GM10248 (cell line): ENCODE measurements around the gene PLP2.

ENCODE experiments used
- CTCF ChIA-PET: fragments of 300-600 bp; sonication (Branson Sonifier 250); formaldehyde crosslinking; extraction: SDS; loops from one replicate; lab custom pipeline; 2021; ENCODE audit warnings: antibody characterized with exemption; lab: Yijun Ruan, JAX
- POLR2A ChIA-PET: fragments of 350-650 bp; sonication (Branson Sonifier 250); formaldehyde crosslinking; extraction: SDS; loops from one replicate; lab custom pipeline; 2020; ENCODE audit warnings: antibody characterized with exemption; lab: Yijun Ruan, JAX
- DNase-seq: peaks from one replicate; pipeline ENCODE4 v3.0.0; 2012; ENCODE audit errors: extremely low spot score
- TF ChIP-seq, protein P1 (sequence below): IDR thresholded peaks from 2 replicates; pipeline ENCODE4 v1.5.1; 2012; ENCODE audit warnings: mild to moderate bottlenecking, low read depth; ENCODE audit errors: extremely low read depth, missing control alignments, control extremely low read depth

Gene PLP2

DNA sequence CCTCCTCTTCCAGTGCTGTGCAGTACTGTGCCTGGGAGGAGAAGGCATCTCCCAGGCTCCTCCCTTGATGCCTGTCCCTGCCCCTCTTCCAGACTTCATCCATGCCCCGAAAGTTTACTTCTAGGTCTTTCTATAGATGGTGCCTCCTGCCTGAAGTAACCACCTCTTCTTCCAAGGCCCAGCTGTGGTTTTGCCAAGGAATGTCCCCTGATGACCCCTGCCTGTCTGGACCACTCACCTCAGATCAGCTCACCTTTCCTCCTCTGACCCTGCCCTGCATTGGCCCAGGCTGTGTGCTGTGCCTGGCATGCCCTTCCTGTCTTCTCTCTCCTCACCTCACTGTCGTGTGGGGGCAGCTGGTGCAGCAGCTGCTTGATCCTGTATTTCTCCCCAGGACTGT lies 7.7 kb downstream of the PLP2 start:
- TF ChIP-seq, protein P1, sequence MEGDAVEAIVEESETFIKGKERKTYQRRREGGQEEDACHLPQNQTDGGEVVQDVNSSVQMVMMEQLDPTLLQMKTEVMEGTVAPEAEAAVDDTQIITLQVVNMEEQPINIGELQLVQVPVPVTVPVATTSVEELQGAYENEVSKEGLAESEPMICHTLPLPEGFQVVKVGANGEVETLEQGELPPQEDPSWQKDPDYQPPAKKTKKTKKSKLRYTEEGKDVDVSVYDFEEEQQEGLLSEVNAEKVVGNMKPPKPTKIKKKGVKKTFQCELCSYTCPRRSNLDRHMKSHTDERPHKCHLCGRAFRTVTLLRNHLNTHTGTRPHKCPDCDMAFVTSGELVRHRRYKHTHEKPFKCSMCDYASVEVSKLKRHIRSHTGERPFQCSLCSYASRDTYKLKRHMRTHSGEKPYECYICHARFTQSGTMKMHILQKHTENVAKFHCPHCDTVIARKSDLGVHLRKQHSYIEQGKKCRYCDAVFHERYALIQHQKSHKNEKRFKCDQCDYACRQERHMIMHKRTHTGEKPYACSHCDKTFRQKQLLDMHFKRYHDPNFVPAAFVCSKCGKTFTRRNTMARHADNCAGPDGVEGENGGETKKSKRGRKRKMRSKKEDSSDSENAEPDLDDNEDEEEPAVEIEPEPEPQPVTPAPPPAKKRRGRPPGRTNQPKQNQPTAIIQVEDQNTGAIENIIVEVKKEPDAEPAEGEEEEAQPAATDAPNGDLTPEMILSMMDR = no peak
- POLR2A ChIA-PET = no interaction called here
- DNase-seq = no peak
- CTCF ChIA-PET = no interaction called here

DNA sequence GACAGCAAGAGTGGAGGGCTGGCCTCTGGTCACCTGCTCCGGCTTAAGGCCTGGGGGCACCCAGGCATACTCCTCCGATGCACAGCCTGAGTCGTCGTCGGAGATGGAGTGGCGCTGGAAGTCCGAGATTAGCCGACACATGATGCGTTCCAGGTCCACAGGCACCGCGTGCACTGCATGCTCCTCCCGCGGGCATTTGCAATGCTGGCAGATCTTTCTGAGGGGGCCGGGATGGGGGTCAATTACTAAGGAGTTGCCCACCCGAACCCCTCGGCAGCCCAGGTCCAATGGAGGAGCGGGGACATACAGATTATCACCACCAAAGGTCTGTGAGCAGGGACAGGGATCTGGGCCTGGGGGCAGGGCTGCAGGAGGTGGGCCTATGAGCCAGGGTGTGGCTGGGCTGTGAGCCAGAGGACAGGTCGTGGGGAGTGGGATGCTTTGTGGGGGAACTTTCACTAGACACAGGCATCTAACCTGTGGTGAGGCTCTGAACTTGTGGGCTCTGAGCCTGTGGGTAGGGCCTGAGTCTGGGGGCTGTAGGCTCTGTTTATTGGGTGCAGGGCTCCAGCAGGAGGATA lies 12.1 kb downstream of the PLP2 start:
- ChIA-PET CTCF (interaction anchor here (0.9 to 1.5 kb wide), 4 partner anchors 9 to 28 kb away, joined by 3 to 5 read pairs (median 4); no protein-coding TSS in a partner anchor), POLR2A (no interaction called here)
- TF ChIP-seq, protein P1 = no peak
- DNase-seq = no peak

DNA sequence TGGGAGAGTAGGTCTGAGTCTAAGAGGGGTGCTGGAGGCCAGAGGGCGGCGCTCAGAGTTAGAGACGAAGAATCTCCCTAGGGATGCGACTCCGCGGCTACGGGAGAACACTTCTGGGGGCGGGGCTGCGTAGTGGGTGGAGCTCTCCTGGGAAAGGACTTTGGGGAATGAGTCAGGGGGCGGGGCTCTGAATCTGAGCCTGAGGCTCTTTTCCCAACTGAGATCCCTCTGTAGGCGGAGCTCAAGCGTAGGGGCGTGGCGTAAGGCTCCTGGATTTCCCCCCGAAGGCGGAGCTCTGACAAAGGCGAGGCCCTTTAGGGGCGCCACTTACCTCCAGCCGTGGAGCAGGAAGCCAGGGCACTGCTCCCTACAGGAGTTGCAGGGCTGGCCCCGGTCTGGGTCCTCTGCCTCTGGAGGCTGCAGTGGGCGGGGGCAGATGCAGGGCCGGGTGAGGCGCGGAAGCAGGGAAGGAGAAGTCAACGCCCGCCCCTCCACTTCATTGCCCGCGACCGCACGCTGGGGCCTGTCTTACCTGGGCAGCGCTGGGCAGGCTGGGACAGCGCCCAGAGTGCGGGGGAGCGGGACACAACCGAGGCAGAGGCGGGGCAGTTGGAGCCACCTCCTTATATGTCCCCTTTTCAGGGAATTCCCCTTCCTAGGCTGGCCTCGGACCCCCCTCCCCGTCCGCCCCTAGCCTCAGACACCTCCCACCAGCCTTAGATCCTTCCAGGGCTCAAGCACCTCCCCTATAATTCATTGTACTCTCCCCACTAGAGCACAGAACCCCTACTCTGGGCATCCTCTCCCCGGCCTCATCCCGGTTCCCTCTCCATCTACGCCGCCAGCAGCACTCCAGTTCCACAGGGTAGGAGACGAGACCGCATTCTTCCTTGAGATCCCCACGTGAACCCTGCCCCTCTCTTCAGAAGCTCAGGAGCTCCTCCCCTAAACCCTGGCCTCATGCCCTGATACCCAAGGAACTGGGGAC lies 12.9 kb downstream of the PLP2 start:
- POLR2A ChIA-PET = no interaction called here
- TF ChIP-seq, protein P1 = no peak
- no peak for DNase-seq
- CTCF ChIA-PET = interaction anchor here (0.9 to 1.5 kb wide), 4 partner anchors 8 to 29 kb away, joined by 3 to 5 read pairs (median 4); no protein-coding TSS in a partner anchor

DNA sequence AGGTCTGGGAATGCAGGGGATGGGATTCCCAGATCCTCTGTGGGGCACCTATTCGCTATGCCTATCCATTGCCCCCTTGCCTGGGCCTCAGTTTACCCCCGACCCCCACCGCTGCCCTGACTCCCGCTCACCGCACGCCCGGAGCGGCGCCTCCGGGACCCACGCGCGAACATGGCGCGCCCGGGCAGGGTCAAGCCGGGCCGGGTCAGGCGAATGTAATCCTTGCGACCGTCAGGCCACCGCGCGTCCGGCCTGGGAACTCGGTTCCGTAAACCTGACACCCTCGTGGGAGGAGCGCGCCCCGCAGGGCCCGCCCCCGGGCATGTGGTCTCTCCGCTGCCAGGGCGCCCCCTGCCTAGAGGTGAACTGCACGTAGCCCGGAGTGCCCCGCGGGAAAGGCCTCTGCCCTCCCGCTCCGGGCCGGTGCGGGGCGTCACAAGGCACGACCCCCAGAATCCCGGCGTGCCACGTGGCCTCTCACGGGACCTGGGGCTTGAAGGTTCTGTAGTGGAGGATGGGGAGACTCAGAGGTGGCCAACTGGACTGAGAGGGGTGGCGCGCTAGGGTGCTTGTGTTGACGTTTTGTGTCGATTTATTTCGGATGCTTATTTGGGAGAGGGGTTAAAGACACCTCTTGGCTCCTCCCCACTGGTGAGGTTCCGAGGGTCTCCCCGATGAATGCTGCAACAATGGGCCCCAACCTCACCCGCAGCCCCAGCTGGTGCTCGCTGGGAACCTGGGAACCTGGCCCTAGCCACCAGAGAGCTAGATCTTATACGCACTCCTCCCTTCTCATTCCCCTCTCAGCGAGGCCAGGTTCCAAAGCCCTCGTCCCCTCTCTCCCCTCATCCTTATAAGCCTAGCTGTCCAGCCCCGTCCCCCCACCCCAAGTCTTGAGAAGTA lies 14.7 kb downstream of the PLP2 start, which contains the start of gene PRICKLE3:
Gene PRICKLE3 (minus strand): TSS at position 249 of the 903 bp plus-strand sequence. CDS start 76 bp downstream, at position 173.
- TF ChIP-seq, protein P1 = peak; percentile 55
- CTCF ChIA-PET = interaction anchor here (1.1 kb wide), 1 partner anchor 11 kb away, joined by 3 read pairs; no protein-coding TSS in a partner anchor
- POLR2A ChIA-PET = no interaction called here
- DNase-seq = peak; percentile 82

DNA sequence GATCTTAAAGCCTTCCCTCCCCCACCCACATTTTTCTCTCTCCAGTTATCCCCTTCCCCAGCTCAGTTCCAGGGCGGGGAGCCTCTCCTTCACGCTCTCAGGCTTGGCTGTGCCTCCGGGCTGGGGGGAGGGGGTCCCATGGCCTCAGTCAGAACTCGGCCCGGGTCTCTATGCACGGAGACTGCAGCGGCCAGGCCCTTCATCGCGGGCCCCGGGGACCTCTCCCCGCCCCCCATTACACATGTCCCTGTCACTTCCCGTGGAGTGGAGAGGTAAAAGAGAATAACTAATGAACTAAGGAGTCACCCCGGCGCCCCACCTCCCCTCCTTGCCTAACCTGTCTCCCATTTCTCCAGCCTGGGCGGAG lies 15.3 kb downstream of the PLP2 start:
- DNase-seq = no peak
- ChIA-PET POLR2A (no interaction called here), CTCF (interaction anchor here (1.1 kb wide), 1 partner anchor 12 kb away, joined by 3 read pairs; no protein-coding TSS in a partner anchor)
- TF ChIP-seq, protein P1 = no peak
